ENCODE results near the gene CDC42EP3.

The CDC42EP3 gene

DNA sequence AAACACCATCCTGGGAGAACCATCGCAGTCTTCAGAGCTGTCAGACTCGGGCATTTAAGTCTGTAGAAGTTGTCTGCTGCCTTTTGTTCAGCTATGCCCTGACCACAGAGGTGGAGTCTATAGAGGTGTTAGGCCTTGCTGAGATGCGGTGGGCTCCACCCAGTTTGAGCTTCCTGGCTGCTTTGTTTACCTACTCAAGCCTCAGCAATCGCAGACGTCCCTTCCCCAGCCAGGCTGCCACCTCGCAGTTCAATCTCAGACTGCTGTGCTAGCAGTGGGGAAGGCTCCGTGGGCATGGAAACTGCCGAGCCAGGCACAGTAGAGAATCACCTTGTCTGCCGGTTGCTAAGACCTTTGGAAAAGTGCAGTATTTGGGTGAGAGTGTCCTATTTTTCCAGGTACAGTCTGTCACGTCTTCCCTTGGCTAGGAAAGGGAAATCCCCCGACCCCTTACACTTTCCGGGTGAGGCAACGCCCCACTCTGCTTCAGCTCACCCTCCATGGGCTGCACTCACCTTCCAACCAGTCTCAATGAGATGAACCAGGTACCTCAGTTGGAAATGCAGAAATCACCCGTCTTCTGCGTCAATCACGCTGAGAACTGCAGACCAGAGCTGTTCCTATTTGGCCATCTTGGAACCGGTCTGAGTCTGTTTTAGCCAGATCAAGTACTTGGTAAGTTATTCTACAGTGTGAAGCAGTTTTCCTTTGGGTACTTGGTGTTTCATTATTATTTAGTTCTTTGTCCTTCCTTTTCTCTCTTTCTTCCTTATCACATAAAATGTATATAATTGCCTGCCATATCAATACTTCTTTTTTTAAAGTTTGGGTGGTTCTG is 71.5 kb downstream of the CDC42EP3 start:
- Histone ChIP-seq H3K4me3 (ENCODE audit: low read depth in 1 of 2, low read length in 2 of 2) (no peak overlapping the region), H3K4me1 (ENCODE audit: control insufficient read depth in 1 of 2, insufficient read depth in 2 of 2, low read length in 2 of 2) (peaks cover 0 to 4% of the 10 kb centered on the region in 2 donors), H3K27me3 (ENCODE audit: low read depth, low read length) (no peaks in the 10 kb centered on the region), H3K9me3 (ENCODE audit: control insufficient read depth in 1 of 2, low read length in 2 of 2) (no peaks in the 10 kb centered on the region), H3K27ac (ENCODE audit: low read length) (no peak overlapping the region), H3K36me3 (ENCODE audit: control insufficient read depth in 1 of 2, insufficient read depth in 2 of 2, low read length in 2 of 2) (no peaks in the 10 kb centered on the region)

DNA sequence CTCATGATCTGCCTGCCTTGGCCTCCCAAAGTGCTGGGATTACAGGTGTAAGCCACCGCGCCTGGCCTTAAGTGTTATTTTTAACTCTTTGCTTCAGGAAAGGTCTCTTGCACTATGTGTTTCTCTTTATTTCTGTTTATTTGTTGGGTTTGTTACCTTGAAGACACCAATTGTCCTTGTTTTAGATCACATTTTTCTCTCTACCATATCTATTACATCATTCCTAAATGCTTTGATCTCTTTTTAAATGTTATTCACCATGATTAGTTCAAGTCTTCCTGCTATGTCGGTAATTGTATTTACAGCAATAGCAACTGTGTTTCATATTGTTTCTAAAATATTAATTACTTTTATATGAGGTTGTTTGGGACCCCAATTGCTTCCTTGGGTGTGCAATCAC is 77.7 kb downstream of the CDC42EP3 start:
- Histone ChIP-seq H3K27me3 (ENCODE audit: low read depth, low read length) (no peaks in the 10 kb centered on the region), H3K9me3 (ENCODE audit: control insufficient read depth in 1 of 2, low read length in 2 of 2) (peaks cover 0 to 4% of the 10 kb centered on the region in 2 donors), H3K4me3 (ENCODE audit: low read depth in 1 of 2, low read length in 2 of 2) (no peak overlapping the region), H3K4me1 (ENCODE audit: control insufficient read depth in 1 of 2, insufficient read depth in 2 of 2, low read length in 2 of 2) (peaks cover 4 to 5% of the 10 kb centered on the region in 2 donors), H3K27ac (ENCODE audit: low read length) (no peak overlapping the region), H3K36me3 (ENCODE audit: control insufficient read depth in 1 of 2, insufficient read depth in 2 of 2, low read length in 2 of 2) (no peaks in the 10 kb centered on the region)

DNA sequence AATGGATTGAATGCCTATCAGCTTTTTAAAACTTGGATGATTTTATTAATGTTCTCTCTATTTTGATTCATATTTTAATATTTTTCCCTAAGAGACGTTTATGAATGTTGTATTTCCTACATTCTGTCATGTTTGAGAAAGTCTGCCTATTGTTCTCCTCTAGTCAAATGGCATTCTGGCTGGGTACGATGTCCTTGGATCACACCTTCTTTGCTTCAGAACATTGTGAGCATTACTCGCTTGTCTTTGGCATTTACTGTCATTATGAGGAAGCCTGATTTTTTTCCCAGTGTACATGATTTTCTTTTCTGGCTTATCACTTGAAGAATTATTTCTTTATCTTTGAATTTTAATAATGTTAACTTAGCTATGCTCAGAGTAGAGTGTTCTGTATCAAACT is 78.4 kb downstream of the CDC42EP3 start:
- Histone ChIP-seq H3K36me3 (ENCODE audit: control insufficient read depth in 1 of 2, insufficient read depth in 2 of 2, low read length in 2 of 2) (no peaks in the 10 kb centered on the region), H3K9me3 (ENCODE audit: control insufficient read depth in 1 of 2, low read length in 2 of 2) (peaks cover 0 to 4% of the 10 kb centered on the region in 2 donors), H3K27me3 (ENCODE audit: low read depth, low read length) (no peaks in the 10 kb centered on the region), H3K4me1 (ENCODE audit: control insufficient read depth in 1 of 2, insufficient read depth in 2 of 2, low read length in 2 of 2) (peaks cover 4 to 5% of the 10 kb centered on the region in 2 donors), H3K4me3 (ENCODE audit: low read depth in 1 of 2, low read length in 2 of 2) (no peak overlapping the region), H3K27ac (ENCODE audit: low read length) (no peak overlapping the region)
